ENCODE results near the gene ZMYND8. TPM values are rescaled to one million over a fixed set of nuclear protein-coding genes. Genes with fewer than 3 reads are reported as not detected.
A peak's percentile ranks its signal among the peaks of the same experiment; 100 is the strongest.
"Not testable (repeated sequence)": the region's sequence is repeated elsewhere in the genome, so short reads cannot be mapped to it uniquely, and the experiment has no call there.

Gene ZMYND8
- total RNA-seq, 1 donor from 2014 or later: 40.1 TPM

GRCh38 chr20:47280228-47280627, 76.3 kb downstream of the ZMYND8 start:
- intact Hi-C loops (cut with micrococcal nuclease): no loop called here
- ATAC-seq: no peak
- no peak for DNase-seq

GRCh38 chr20:47278907-47279348, 77.6 kb downstream of the ZMYND8 start:
- DNase-seq: no peak
- ATAC-seq: no peak
- intact Hi-C loops (cut with micrococcal nuclease): no loop called here

- DNase-seq; intact Hi-C loops (cut with micrococcal nuclease); ATAC-seq: not testable (repeated sequence)
These were observed 79.0 kb downstream of the ZMYND8 start for GRCh38 chr20:47277535-47277872.

GRCh38 chr20:47276851-47277534, 79.5 kb downstream of the ZMYND8 start:
- intact Hi-C loops (cut with micrococcal nuclease): no loop called here
- DNase-seq: peak; percentile 79
- peak; percentile 69 for ATAC-seq

GRCh38 chr20:47276251-47276650, 80.2 kb downstream of the ZMYND8 start:
- DNase-seq: no peak
- ATAC-seq: no peak
- intact Hi-C loops (cut with micrococcal nuclease): no loop called here

GRCh38 chr20:47275548-47275947, 81.0 kb downstream of the ZMYND8 start:
- DNase-seq: no peak
- intact Hi-C loops (cut with micrococcal nuclease): no loop called here
- no peak for ATAC-seq

GRCh38 chr20:47274401-47275108, 81.9 kb downstream of the ZMYND8 start:
- peak; percentile 43 for ATAC-seq
- DNase-seq: no peak

GRCh38 chr20:47273591-47274235, 82.8 kb downstream of the ZMYND8 start:
- intact Hi-C loops (cut with micrococcal nuclease): loop anchor here (1.0 kb wide), 1 partner anchor 111 kb away; no protein-coding TSS in a partner anchor
- DNase-seq (no peak), ATAC-seq (no peak)

More at GRCh38 chr20:47274401-47275108, 81.9 kb downstream of the ZMYND8 start:
- intact Hi-C loops (cut with micrococcal nuclease): no loop called here

GRCh38 chr20:47272893-47273590, 83.5 kb downstream of the ZMYND8 start:
- ATAC-seq (peak; percentile 71), DNase-seq (no peak)
- intact Hi-C loops (cut with micrococcal nuclease): loop anchor here (1.0 kb wide), 1 partner anchor 111 kb away; no protein-coding TSS in a partner anchor

GRCh38 chr20:47271046-47271615, 85.4 kb downstream of the ZMYND8 start:
- DNase-seq (no peak), ATAC-seq (no peak)
- intact Hi-C loops (cut with micrococcal nuclease): no loop called here

- intact Hi-C loops (cut with micrococcal nuclease): no loop called here
- no peak for ATAC-seq
- no peak for DNase-seq
These were observed 87.0 kb downstream of the ZMYND8 start for GRCh38 chr20:47269309-47270165.

- ATAC-seq: no peak
- intact Hi-C loops (cut with micrococcal nuclease): no loop called here
- no peak for DNase-seq
These were observed 88.9 kb downstream of the ZMYND8 start for GRCh38 chr20:47267621-47268020.

GRCh38 chr20:47266847-47267515, 89.5 kb downstream of the ZMYND8 start:
- intact Hi-C loops (cut with micrococcal nuclease): no loop called here
- no peak for DNase-seq
- ATAC-seq: no peak

GRCh38 chr20:47265984-47266383, 90.5 kb downstream of the ZMYND8 start:
- ATAC-seq (no peak), DNase-seq (no peak)
- intact Hi-C loops (cut with micrococcal nuclease): no loop called here

- no peak for DNase-seq
- no peak for ATAC-seq
- intact Hi-C loops (cut with micrococcal nuclease): no loop called here
These were observed 91.3 kb downstream of the ZMYND8 start for GRCh38 chr20:47265214-47265613.

GRCh38 chr20:47264137-47264769, 92.2 kb downstream of the ZMYND8 start:
- DNase-seq; intact Hi-C loops (cut with micrococcal nuclease); ATAC-seq: not testable (repeated sequence)

GRCh38 chr20:47263465-47264084, 92.9 kb downstream of the ZMYND8 start:
- peak; percentile 78 for ATAC-seq
- peak; percentile 48 for DNase-seq
- intact Hi-C loops (cut with micrococcal nuclease): no loop called here

All from left ventricle myocardium superior (tissue), 1 donor.